Calu3 (cell line): ENCODE measurements around the gene TF. TPM values are rescaled to one million over a fixed set of nuclear protein-coding genes. Genes with fewer than 3 reads are reported as not detected.

Experiments
- BruUV-seq: library from RNA; stranded (reverse); fragments of 400-500 nt; replicated peaks from 2 replicates; lab custom pipeline; 2021; lab: Mats Ljungman, UMichigan
- CTCF ChIA-PET: fragments of 300-600 bp; sonication (Branson Sonifier 250); formaldehyde crosslinking; loops from one replicate; lab custom pipeline; 2022; ENCODE audit warnings: antibody characterized with exemption; lab: Charles Lee
- DNase-seq: peaks from one replicate; pipeline ENCODE4 v3.0.0; 2022
- H3K27ac Mint-ChIP-seq: one replicate; pipeline ENCODE4 v1.8.0; 2022; ENCODE audit warnings: mixed read lengths; ENCODE audit not compliant: unreplicated experiment
- H3K27me3 Mint-ChIP-seq: one replicate; pipeline ENCODE4 v1.8.0; 2022; ENCODE audit warnings: mixed read lengths; ENCODE audit not compliant: unreplicated experiment
- H3K36me3 Mint-ChIP-seq: one replicate; pipeline ENCODE4 v1.8.0; 2022; ENCODE audit warnings: mild to moderate bottlenecking, moderate library complexity, mixed read lengths; ENCODE audit not compliant: insufficient read depth, unreplicated experiment
- H3K4me1 Mint-ChIP-seq: one replicate; pipeline ENCODE4 v1.8.0; 2022; ENCODE audit warnings: mild to moderate bottlenecking, low read depth, mixed read lengths; ENCODE audit not compliant: unreplicated experiment
- H3K4me3 Mint-ChIP-seq: one replicate; pipeline ENCODE4 v1.8.0; 2022; ENCODE audit warnings: mild to moderate bottlenecking, low read depth, moderate library complexity, mixed read lengths; ENCODE audit not compliant: unreplicated experiment
- H3K9me3 Mint-ChIP-seq: one replicate; pipeline ENCODE4 v1.8.0; 2022; ENCODE audit warnings: low read depth, mixed read lengths; ENCODE audit not compliant: unreplicated experiment
- CTCF ChIP-seq: fragments of 200-600 bp; IDR thresholded peaks from one replicate; pipeline ENCODE4 v1.8.0; 2022; ENCODE audit warnings: antibody characterized with exemption; ENCODE audit not compliant: unreplicated experiment
- intact Hi-C: fragments of 100-400 bp; cut with micrococcal nuclease; formaldehyde crosslinking; loops from one replicate; pipeline ENCODE4 v1.10.0; 2022; ENCODE audit not compliant: unreplicated experiment
- total RNA-seq: library from RNA; stranded (reverse); gene quantifications from 2 replicates; pipeline ENCODE4 v1.2.3, GENCODE V29; 2022

Gene TF
- total RNA-seq, 1 experiment from 2014 or later: 1.1 TPM

GRCh38 chr3:133754973-133755828 lies 9.0 kb downstream of the TF start:
- H3K9me3 Mint-ChIP-seq: no peaks in the 10 kb centered on the region
- H3K27ac Mint-ChIP-seq: no peak overlapping the region
- CTCF ChIA-PET: interaction anchor here (1.5 kb wide), 1 partner anchor 10 kb away, joined by 3 read pairs; no protein-coding TSS in a partner anchor
- no peak for DNase-seq
- no peak overlapping the region for H3K4me3 Mint-ChIP-seq
- TF ChIP-seq CTCF: no peak
- intact Hi-C loops: no loop called here
- peaks cover 73% of the 10 kb centered on the region for H3K27me3 Mint-ChIP-seq
- BruUV-seq: no TSS peak
- no peaks in the 10 kb centered on the region for H3K4me1 Mint-ChIP-seq
- no peaks in the 10 kb centered on the region for H3K36me3 Mint-ChIP-seq

- Mint-ChIP-seq H3K9me3 (no peaks in the 10 kb centered on the region), H3K27ac (no peak overlapping the region), H3K4me1 (no peaks in the 10 kb centered on the region), H3K36me3 (no peaks in the 10 kb centered on the region), H3K4me3 (no peak overlapping the region), H3K27me3 (peaks cover 90% of the 10 kb centered on the region)
- intact Hi-C loops: no loop called here
- BruUV-seq: no TSS peak
- CTCF ChIA-PET: interaction anchor here (0.5 kb wide), 1 partner anchor 52 kb away, joined by 3 read pairs; no protein-coding TSS in a partner anchor
- DNase-seq: no peak
- no peak for TF ChIP-seq CTCF
Observed at GRCh38 chr3:133756716-133757694, 10.8 kb downstream of the TF start.

GRCh38 chr3:133757701-133758567 lies 11.7 kb downstream of the TF start:
- Mint-ChIP-seq H3K27me3 (peaks cover 91% of the 10 kb centered on the region), H3K36me3 (no peaks in the 10 kb centered on the region), H3K9me3 (no peaks in the 10 kb centered on the region), H3K27ac (no peak overlapping the region), H3K4me1 (no peaks in the 10 kb centered on the region), H3K4me3 (no peak overlapping the region)
- no peak for TF ChIP-seq CTCF
- intact Hi-C loops: no loop called here
- no peak for DNase-seq
- CTCF ChIA-PET: interaction anchor here (0.5 to 1.6 kb wide), 2 partner anchors 11 to 53 kb away, joined by 3 read pairs; no protein-coding TSS in a partner anchor
- BruUV-seq: no TSS peak

- no peaks in the 10 kb centered on the region for H3K36me3 Mint-ChIP-seq
- no peak for DNase-seq
- peaks cover 91% of the 10 kb centered on the region for H3K27me3 Mint-ChIP-seq
- intact Hi-C loops: no loop called here
- H3K4me1 Mint-ChIP-seq: no peaks in the 10 kb centered on the region
- H3K27ac Mint-ChIP-seq: no peak overlapping the region
- BruUV-seq: no TSS peak
- TF ChIP-seq CTCF: no peak
- H3K9me3 Mint-ChIP-seq: no peaks in the 10 kb centered on the region
- no peak overlapping the region for H3K4me3 Mint-ChIP-seq
- CTCF ChIA-PET: interaction anchor here (1.6 kb wide), 1 partner anchor 11 kb away, joined by 3 read pairs; no protein-coding TSS in a partner anchor
Observed at GRCh38 chr3:133758568-133758928, 12.4 kb downstream of the TF start.
